ENCODE measurements around the gene PDCD10.

Gene PDCD10

GRCh38 chr3:167734498-167735232, at the start of gene PDCD10:
PDCD10 (minus strand) TSS chr3:167734892; CDS start chr3:167720157, 14,735 bp downstream.
- no peak for TF ChIP-seq EP300 (IDR thresholded peaks at IDR 0.05; ENCODE audit: borderline replicate concordance)
- no peak; the same call in 1 of the 2 replicates for TF ChIP-seq NFIC (IDR thresholded peaks at IDR 0.05)
- peak; percentile 93 for TF ChIP-seq TAF1 (IDR thresholded peaks at IDR 0.05; ENCODE audit: low read depth)
- TF ChIP-seq, protein P1, sequence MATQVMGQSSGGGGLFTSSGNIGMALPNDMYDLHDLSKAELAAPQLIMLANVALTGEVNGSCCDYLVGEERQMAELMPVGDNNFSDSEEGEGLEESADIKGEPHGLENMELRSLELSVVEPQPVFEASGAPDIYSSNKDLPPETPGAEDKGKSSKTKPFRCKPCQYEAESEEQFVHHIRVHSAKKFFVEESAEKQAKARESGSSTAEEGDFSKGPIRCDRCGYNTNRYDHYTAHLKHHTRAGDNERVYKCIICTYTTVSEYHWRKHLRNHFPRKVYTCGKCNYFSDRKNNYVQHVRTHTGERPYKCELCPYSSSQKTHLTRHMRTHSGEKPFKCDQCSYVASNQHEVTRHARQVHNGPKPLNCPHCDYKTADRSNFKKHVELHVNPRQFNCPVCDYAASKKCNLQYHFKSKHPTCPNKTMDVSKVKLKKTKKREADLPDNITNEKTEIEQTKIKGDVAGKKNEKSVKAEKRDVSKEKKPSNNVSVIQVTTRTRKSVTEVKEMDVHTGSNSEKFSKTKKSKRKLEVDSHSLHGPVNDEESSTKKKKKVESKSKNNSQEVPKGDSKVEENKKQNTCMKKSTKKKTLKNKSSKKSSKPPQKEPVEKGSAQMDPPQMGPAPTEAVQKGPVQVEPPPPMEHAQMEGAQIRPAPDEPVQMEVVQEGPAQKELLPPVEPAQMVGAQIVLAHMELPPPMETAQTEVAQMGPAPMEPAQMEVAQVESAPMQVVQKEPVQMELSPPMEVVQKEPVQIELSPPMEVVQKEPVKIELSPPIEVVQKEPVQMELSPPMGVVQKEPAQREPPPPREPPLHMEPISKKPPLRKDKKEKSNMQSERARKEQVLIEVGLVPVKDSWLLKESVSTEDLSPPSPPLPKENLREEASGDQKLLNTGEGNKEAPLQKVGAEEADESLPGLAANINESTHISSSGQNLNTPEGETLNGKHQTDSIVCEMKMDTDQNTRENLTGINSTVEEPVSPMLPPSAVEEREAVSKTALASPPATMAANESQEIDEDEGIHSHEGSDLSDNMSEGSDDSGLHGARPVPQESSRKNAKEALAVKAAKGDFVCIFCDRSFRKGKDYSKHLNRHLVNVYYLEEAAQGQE (IDR thresholded peaks at IDR 0.05; ENCODE audit: low read depth): no peak
- TF ChIP-seq TCF12 (IDR thresholded peaks at IDR 0.05; ENCODE audit: low read depth): peak; percentile 29; the same call in 1 of the 2 replicates
- TF ChIP-seq CREB1 (IDR thresholded peaks at IDR 0.05; ENCODE audit: low read depth): peak; percentile 63; the same call in 1 of the 2 replicates
- TF ChIP-seq FOXM1 (IDR thresholded peaks at IDR 0.05; ENCODE audit: borderline replicate concordance, low read depth): no peak
- TF ChIP-seq TEAD4 (IDR thresholded peaks at IDR 0.05): peak; percentile 55; the same call in 1 of the 2 replicates
- TF ChIP-seq CEBPB (IDR thresholded peaks at IDR 0.05): no peak
- 0 out of 2 replicates have a peak, but pooled peaks have one; percentile 35 for TF ChIP-seq ZBTB7A (IDR thresholded peaks at IDR 0.05; ENCODE audit: low read depth)
- TF ChIP-seq RAD21 (IDR thresholded peaks at IDR 0.05; ENCODE audit: low read depth): no peak
- no peak; the same call in none of the 2 replicates for TF ChIP-seq YY1 (IDR thresholded peaks at IDR 0.05; ENCODE audit: low read depth)
- TF ChIP-seq, protein P2, sequence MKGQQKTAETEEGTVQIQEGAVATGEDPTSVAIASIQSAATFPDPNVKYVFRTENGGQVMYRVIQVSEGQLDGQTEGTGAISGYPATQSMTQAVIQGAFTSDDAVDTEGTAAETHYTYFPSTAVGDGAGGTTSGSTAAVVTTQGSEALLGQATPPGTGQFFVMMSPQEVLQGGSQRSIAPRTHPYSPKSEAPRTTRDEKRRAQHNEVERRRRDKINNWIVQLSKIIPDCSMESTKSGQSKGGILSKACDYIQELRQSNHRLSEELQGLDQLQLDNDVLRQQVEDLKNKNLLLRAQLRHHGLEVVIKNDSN (IDR thresholded peaks at IDR 0.05): no peak
- TF ChIP-seq EGR1 (IDR thresholded peaks at IDR 0.05): peak; percentile 73

DNA sequence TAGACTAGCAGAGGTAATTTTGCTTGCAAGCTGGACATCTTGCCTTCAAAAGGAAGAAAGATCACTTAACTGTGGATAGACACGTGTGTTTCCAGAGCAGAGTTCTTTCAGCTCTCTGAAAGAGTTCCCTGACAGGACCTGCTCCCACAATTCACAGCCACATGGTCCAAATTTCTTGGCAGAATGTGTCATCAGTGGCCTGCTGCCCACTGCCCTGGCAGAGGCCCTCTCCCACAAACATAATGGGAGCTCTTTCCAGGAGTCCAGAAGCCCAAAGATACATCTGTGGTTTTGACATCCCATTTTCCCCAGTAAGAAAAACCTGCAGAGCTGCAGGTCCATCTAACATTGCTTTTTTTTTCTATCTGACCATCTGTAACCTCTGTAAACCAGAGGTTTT, 49.1 kb upstream of the PDCD10 start:
- no peak for TF ChIP-seq NFIC (IDR thresholded peaks at IDR 0.05)
- TF ChIP-seq EP300 (IDR thresholded peaks at IDR 0.05; ENCODE audit: borderline replicate concordance): no peak
- TF ChIP-seq YY1 (IDR thresholded peaks at IDR 0.05; ENCODE audit: low read depth): no peak
- TF ChIP-seq CEBPB (IDR thresholded peaks at IDR 0.05): no peak
- TF ChIP-seq FOXM1 (IDR thresholded peaks at IDR 0.05; ENCODE audit: borderline replicate concordance, low read depth): no peak
- TF ChIP-seq, protein P2 (IDR thresholded peaks at IDR 0.05): no peak
- TF ChIP-seq TAF1 (IDR thresholded peaks at IDR 0.05; ENCODE audit: low read depth): no peak
- no peak for TF ChIP-seq CREB1 (IDR thresholded peaks at IDR 0.05; ENCODE audit: low read depth)
- TF ChIP-seq, protein P3, sequence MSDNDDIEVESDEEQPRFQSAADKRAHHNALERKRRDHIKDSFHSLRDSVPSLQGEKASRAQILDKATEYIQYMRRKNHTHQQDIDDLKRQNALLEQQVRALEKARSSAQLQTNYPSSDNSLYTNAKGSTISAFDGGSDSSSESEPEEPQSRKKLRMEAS (IDR thresholded peaks at IDR 0.05): no peak
- TF ChIP-seq, protein P1 (IDR thresholded peaks at IDR 0.05; ENCODE audit: low read depth): no peak
- TF ChIP-seq RAD21 (IDR thresholded peaks at IDR 0.05; ENCODE audit: low read depth): no peak
- TF ChIP-seq TCF12 (IDR thresholded peaks at IDR 0.05; ENCODE audit: low read depth): no peak
- TF ChIP-seq EGR1 (IDR thresholded peaks at IDR 0.05): no peak
- TF ChIP-seq ZBTB7A (IDR thresholded peaks at IDR 0.05; ENCODE audit: low read depth): no peak
- no peak for TF ChIP-seq TEAD4 (IDR thresholded peaks at IDR 0.05)

GRCh38 chr3:167780214-167780883, 45.7 kb upstream of the PDCD10 start:
- TF ChIP-seq, protein P2 (IDR thresholded peaks at IDR 0.05): no peak
- TF ChIP-seq EP300 (IDR thresholded peaks at IDR 0.05; ENCODE audit: borderline replicate concordance) (no peak), CEBPB (IDR thresholded peaks at IDR 0.05) (no peak), ZBTB7A (IDR thresholded peaks at IDR 0.05; ENCODE audit: low read depth) (no peak), YY1 (IDR thresholded peaks at IDR 0.05; ENCODE audit: low read depth) (no peak), NFIC (IDR thresholded peaks at IDR 0.05) (no peak), TAF1 (IDR thresholded peaks at IDR 0.05; ENCODE audit: low read depth) (no peak), RAD21 (IDR thresholded peaks at IDR 0.05; ENCODE audit: low read depth) (no peak), FOXM1 (IDR thresholded peaks at IDR 0.05; ENCODE audit: borderline replicate concordance, low read depth) (no peak), TEAD4 (IDR thresholded peaks at IDR 0.05) (no peak), EGR1 (IDR thresholded peaks at IDR 0.05) (no peak), TCF12 (IDR thresholded peaks at IDR 0.05; ENCODE audit: low read depth) (no peak), CREB1 (IDR thresholded peaks at IDR 0.05; ENCODE audit: low read depth) (no peak)
- TF ChIP-seq, protein P3 (IDR thresholded peaks at IDR 0.05): no peak
- TF ChIP-seq, protein P1 (IDR thresholded peaks at IDR 0.05; ENCODE audit: low read depth): no peak
